Measurements from ENCODE around the gene SLC28A3. TPM values are rescaled to one million over a fixed set of nuclear protein-coding genes. Genes with fewer than 3 reads are reported as not detected.

SLC28A3 gene
- total and polyA plus RNA-seq, 2 of the 8 experiments (the other 6 are each of a cell fraction or from before 2014, with no cell fraction given), result 0.02 TPM; not detected in 1

DNA sequence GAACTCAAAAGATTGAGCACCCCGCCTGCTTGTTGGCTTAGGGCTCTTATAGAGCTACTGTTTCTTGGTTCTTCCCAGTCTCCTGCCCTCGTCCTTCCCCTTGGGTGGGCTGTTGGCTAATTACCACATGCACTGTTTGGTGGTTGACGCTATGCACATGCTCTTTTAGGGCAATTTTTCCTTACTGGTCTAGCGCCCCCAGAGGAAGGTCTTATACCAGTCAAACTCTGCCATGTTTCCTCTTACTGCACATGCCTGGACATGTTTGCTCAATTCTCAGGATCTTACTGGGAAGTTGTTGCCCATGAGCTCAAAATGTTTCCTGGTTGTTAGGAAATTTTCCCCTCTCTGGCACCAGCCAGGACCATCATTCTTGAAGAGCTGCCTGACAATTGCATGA is 101.9 kb downstream of the SLC28A3 start (continued):
- no peak for TF ChIP-seq BCL11A (IDR thresholded peaks at IDR 0.05; ENCODE audit: low read depth in 2 of 2, low read length in 2 of 2)
- TF ChIP-seq CBX5 (IDR thresholded peaks at IDR 0.05; ENCODE audit: low read depth, low read length), result no peak
- no peak for TF ChIP-seq TAF1 (IDR thresholded peaks at IDR 0.05; ENCODE audit: low read depth, low read length)
- no peak for TF ChIP-seq ZNF274 (IDR thresholded peaks at IDR 0.05; ENCODE audit: borderline replicate concordance, extremely low read depth, low read length)
- no peak for TF ChIP-seq CHD7 (IDR thresholded peaks at IDR 0.05; ENCODE audit: insufficient replicate concordance, low read length)
- TF ChIP-seq KDM4A (IDR thresholded peaks at IDR 0.05; ENCODE audit: low read depth, low read length, severe bottlenecking), result no peak
- no peak for TF ChIP-seq CTBP2 (IDR thresholded peaks at IDR 0.05; ENCODE audit: borderline replicate concordance, insufficient read depth, insufficient read length, low read length)
- TF ChIP-seq SIRT6 (IDR thresholded peaks at IDR 0.05; ENCODE audit: low read length), result no peak
- 0 out of 2 replicates have a peak, but pooled peaks have one; percentile 59 for TF ChIP-seq YY1 (IDR thresholded peaks at IDR 0.05; ENCODE audit: low read depth, low read length)
- no peak for TF ChIP-seq JUND (IDR thresholded peaks at IDR 0.05; ENCODE audit: low read length)
- no peak for TF ChIP-seq SIX5 (IDR thresholded peaks at IDR 0.05; ENCODE audit: low read depth, low read length)
- TF ChIP-seq MAFK (IDR thresholded peaks at IDR 0.05; ENCODE audit: low read depth, low read length), result no peak
